Prostate gland (tissue), 2 donors: ENCODE measurements around the gene ZC3H12D.

Source experiments
- POLR2A ChIP-seq: fragments of 450-650 bp; IDR thresholded peaks from one replicate; pipeline ENCODE4 v1.6.1; 2016; ENCODE audit warnings: antibody characterized with exemption, mild to moderate bottlenecking
- POLR2AphosphoS5 ChIP-seq: sonication (generic); formaldehyde crosslinking; IDR thresholded peaks from one replicate; pipeline ENCODE4 v1.6.1; 2017; ENCODE audit warnings: antibody characterized with exemption
- TF ChIP-seq, protein P1 (sequence below), 4 experiments: fragments of 200-600 bp in 2 of 4; fragments of 450-650 bp in 2 of 4; sonication (generic) in 2 of 4; IDR thresholded peaks; 1 replicate in 3 of 4; 2 replicates in 1 of 4; pipeline ENCODE4 v1.5.1; 2016 to 2019; ENCODE audit warnings: antibody characterized with exemption in 4 of 4, mild to moderate bottlenecking in 2 of 4, moderate library complexity in 2 of 4

DNA sequence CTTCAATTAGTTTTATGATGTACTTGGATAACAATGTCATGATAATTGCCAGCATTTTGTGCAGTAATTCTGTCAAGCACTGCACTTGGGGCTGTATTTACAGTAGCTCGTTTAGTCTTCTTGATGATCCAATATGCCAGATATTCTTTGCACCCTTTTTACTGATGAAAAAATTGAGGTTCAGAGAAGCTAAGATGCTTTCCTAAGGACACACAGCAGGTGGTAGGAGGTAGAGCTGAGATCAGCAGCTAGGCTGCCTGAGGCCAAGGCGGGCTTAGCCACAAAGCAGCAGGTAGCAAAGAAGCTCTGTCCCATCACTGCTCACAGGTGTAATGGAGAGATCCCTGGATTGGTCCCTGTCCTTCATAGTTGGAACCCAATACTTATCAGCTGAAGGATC lies 51.4 kb downstream of the ZC3H12D start:
- TF ChIP-seq, protein P1, sequence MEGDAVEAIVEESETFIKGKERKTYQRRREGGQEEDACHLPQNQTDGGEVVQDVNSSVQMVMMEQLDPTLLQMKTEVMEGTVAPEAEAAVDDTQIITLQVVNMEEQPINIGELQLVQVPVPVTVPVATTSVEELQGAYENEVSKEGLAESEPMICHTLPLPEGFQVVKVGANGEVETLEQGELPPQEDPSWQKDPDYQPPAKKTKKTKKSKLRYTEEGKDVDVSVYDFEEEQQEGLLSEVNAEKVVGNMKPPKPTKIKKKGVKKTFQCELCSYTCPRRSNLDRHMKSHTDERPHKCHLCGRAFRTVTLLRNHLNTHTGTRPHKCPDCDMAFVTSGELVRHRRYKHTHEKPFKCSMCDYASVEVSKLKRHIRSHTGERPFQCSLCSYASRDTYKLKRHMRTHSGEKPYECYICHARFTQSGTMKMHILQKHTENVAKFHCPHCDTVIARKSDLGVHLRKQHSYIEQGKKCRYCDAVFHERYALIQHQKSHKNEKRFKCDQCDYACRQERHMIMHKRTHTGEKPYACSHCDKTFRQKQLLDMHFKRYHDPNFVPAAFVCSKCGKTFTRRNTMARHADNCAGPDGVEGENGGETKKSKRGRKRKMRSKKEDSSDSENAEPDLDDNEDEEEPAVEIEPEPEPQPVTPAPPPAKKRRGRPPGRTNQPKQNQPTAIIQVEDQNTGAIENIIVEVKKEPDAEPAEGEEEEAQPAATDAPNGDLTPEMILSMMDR (IDR thresholded peaks at IDR 0.05): no peak
- TF ChIP-seq POLR2AphosphoS5: no peak
- TF ChIP-seq POLR2A: no peak
